Activated CD4-positive, alpha-beta T cell treated with anti-CD3 and anti-CD28 coated beads for 48 hours (primary cell): ENCODE results near the gene HAND2.

Experiments used
- DNase-seq: peaks from one replicate; pipeline ENCODE4 v3.0.0-alpha.2; 2020

HAND2 gene

GRCh38 chr4:173519111-173520101, 10.6 kb downstream of the HAND2 start:
- no peak for DNase-seq

GRCh38 chr4:173518425-173519102, 11.5 kb downstream of the HAND2 start:
- no peak for DNase-seq

- DNase-seq: no peak
These were observed 12.1 kb downstream of the HAND2 start for GRCh38 chr4:173517781-173518424.

- DNase-seq: no peak
These were observed 13.2 kb downstream of the HAND2 start for GRCh38 chr4:173516621-173517524.

GRCh38 chr4:173515458-173515857, 14.6 kb downstream of the HAND2 start:
- DNase-seq: no peak

GRCh38 chr4:173514641-173515217, 15.3 kb downstream of the HAND2 start:
- DNase-seq: no peak

- DNase-seq: no peak
These were observed 16.4 kb downstream of the HAND2 start for GRCh38 chr4:173513651-173514050.

- DNase-seq: no peak
These were observed 18.2 kb downstream of the HAND2 start for GRCh38 chr4:173511787-173512361.

- no peak for DNase-seq
These were observed 20.7 kb downstream of the HAND2 start for GRCh38 chr4:173509036-173510001.

- DNase-seq: no peak
These were observed 21.5 kb downstream of the HAND2 start for GRCh38 chr4:173508386-173509035.

GRCh38 chr4:173507471-173508385, 22.3 kb downstream of the HAND2 start:
- DNase-seq: no peak

GRCh38 chr4:173506597-173507211, 23.3 kb downstream of the HAND2 start:
- DNase-seq: no peak

GRCh38 chr4:173505924-173506518, 24.0 kb downstream of the HAND2 start:
- DNase-seq: peak; percentile 71

GRCh38 chr4:173504181-173504503, 25.9 kb downstream of the HAND2 start:
- DNase-seq: no peak

GRCh38 chr4:173503330-173504180, 26.5 kb downstream of the HAND2 start:
- DNase-seq: no peak

- DNase-seq: no peak
These were observed 27.7 kb downstream of the HAND2 start for GRCh38 chr4:173502282-173502681.

GRCh38 chr4:173501592-173502150, 28.4 kb downstream of the HAND2 start:
- no peak for DNase-seq
